Lower leg skin (tissue), 3 donors: ENCODE data around the gene SENP8.

Experiments
- CTCF ChIP-seq, 3 donors: fragments of 450-650 bp; IDR thresholded peaks; one replicate each; pipeline ENCODE4 v1.5.1; 2016; ENCODE audit warnings: antibody characterized with exemption in 3 of 3, mild to moderate bottlenecking in 3 of 3, moderate library complexity in 2 of 3
- POLR2A ChIP-seq, 2 donors: fragments of 450-650 bp; IDR thresholded peaks; one replicate each; pipeline ENCODE4 v1.6.1; 2016 to 2017; ENCODE audit warnings: antibody characterized with exemption in 2 of 2, mild to moderate bottlenecking in 1 of 2, moderate library complexity in 1 of 2

- TF ChIP-seq CTCF (IDR thresholded peaks at IDR 0.05) (no peak), POLR2A (IDR thresholded peaks at IDR 0.05) (no peak)
These were observed 49.2 kb downstream of the SENP8 start for GRCh38 chr15:72167445-72167844.
